ENCODE measurements around the gene CDH22. TPM values are rescaled to one million over a fixed set of nuclear protein-coding genes. Genes with fewer than 3 reads are reported as not detected.

The CDH22 gene
- total RNA-seq, 1 donor from 2014 or later, result not detected

- no peaks in the 10 kb centered on the region for H3K27me3 ChIP-seq
- DNase-seq (ENCODE audit: low spot score in 2 of 2), result no peak
- no peak overlapping the region for H3K27ac ChIP-seq
- H3K4me1 ChIP-seq, result no peaks in the 10 kb centered on the region
- H3K9me3 ChIP-seq, result no peaks in the 10 kb centered on the region
- H3K36me3 ChIP-seq, result no peaks in the 10 kb centered on the region
- no peak for TF ChIP-seq CTCF (IDR thresholded peaks at IDR 0.05)
- H3K4me3 ChIP-seq, result no peak overlapping the region
- intact Hi-C loops (cut with DNase I), result no loop called here
These were observed 88.4 kb downstream of the CDH22 start for GRCh38 chr20:46219920-46220319.

GRCh38 chr20:46219190-46219589 lies 89.1 kb downstream of the CDH22 start:
- TF ChIP-seq CTCF (IDR thresholded peaks at IDR 0.05), result no peak
- intact Hi-C loops (cut with DNase I), result no loop called here
- H3K27me3 ChIP-seq, result no peaks in the 10 kb centered on the region
- H3K27ac ChIP-seq, result no peak overlapping the region
- no peaks in the 10 kb centered on the region for H3K4me1 ChIP-seq
- no peak for DNase-seq (ENCODE audit: low spot score in 2 of 2)
- H3K4me3 ChIP-seq, result no peak overlapping the region
- no peaks in the 10 kb centered on the region for H3K36me3 ChIP-seq
- no peaks in the 10 kb centered on the region for H3K9me3 ChIP-seq

GRCh38 chr20:46218656-46219055 lies 89.6 kb downstream of the CDH22 start:
- intact Hi-C loops (cut with DNase I), result no loop called here
- Histone ChIP-seq H3K4me1 (no peaks in the 10 kb centered on the region), H3K9me3 (no peaks in the 10 kb centered on the region), H3K4me3 (no peak overlapping the region), H3K27me3 (no peaks in the 10 kb centered on the region), H3K27ac (no peak overlapping the region), H3K36me3 (no peaks in the 10 kb centered on the region)
- DNase-seq (ENCODE audit: low spot score in 2 of 2), result no peak
- no peak for TF ChIP-seq CTCF (IDR thresholded peaks at IDR 0.05)

DNA sequence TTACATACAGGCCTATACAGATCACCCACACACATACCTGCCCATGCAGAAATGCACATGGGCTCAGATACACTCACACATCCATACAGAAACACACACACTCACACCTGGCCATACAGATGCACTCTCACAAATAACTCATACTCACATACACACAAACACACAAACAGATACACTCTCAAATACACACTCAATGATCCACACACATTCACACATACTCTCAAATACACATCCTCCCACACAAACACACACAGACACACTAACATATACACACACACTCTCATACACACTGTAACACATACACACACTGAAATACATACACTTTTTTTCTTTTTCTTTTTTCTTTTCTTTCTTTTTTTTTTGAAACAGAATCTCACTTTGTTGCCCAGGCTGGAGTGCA lies 90.7 kb downstream of the CDH22 start:
- no peaks in the 10 kb centered on the region for H3K4me1 ChIP-seq
- no peak overlapping the region for H3K27ac ChIP-seq
- TF ChIP-seq CTCF (IDR thresholded peaks at IDR 0.05), result no peak
- H3K27me3 ChIP-seq, result no peaks in the 10 kb centered on the region
- intact Hi-C loops (cut with DNase I), result no loop called here
- H3K9me3 ChIP-seq, result no peaks in the 10 kb centered on the region
- DNase-seq (ENCODE audit: low spot score in 2 of 2), result no peak
- H3K36me3 ChIP-seq, result no peaks in the 10 kb centered on the region
- H3K4me3 ChIP-seq, result no peak overlapping the region

- TF ChIP-seq CTCF (IDR thresholded peaks at IDR 0.05), result no peak
- Histone ChIP-seq H3K36me3 (no peaks in the 10 kb centered on the region), H3K9me3 (no peaks in the 10 kb centered on the region), H3K27ac (no peak overlapping the region), H3K4me1 (no peaks in the 10 kb centered on the region), H3K4me3 (no peak overlapping the region), H3K27me3 (no peaks in the 10 kb centered on the region)
- DNase-seq (ENCODE audit: low spot score in 2 of 2), result no peak
- intact Hi-C loops (cut with DNase I), result no loop called here
These were observed 91.4 kb downstream of the CDH22 start for GRCh38 chr20:46216770-46217464.

All from ascending aorta (tissue), 2 donors.